ENCODE results near the gene C1GALT1. TPM values are rescaled to one million over a fixed set of nuclear protein-coding genes. Genes with fewer than 3 reads are reported as not detected.

C1GALT1 gene
- total RNA-seq, 1 experiment from 2014 or later: 81.5 TPM

- H2AK5ac ChIP-seq (ENCODE audit: insufficient read length, low read length): no peak overlapping the region
- no peak overlapping the region for H3K23ac ChIP-seq (ENCODE audit: insufficient read length, low read depth, low read length)
- no peak overlapping the region for H4K8ac ChIP-seq (replicated peaks; ENCODE audit: insufficient read length, low read depth, low read length)
- peaks cover 3 to 20% (median 7%) of the 10 kb centered on the region in 3 experiments; a peak in 6 of 7 replicates for H3K36me3 Mint-ChIP-seq (ENCODE audit: insufficient read depth in 1 of 3, low read depth in 3 of 3)
- no peak overlapping the region for H4K91ac ChIP-seq (ENCODE audit: insufficient read length, low read depth, low read length)
- peaks cover 4% of the 10 kb centered on the region; the same call in 1 of the 2 replicates for H3K4me1 ChIP-seq (ENCODE audit: insufficient read depth, low read length)
- H3K18ac ChIP-seq (ENCODE audit: insufficient read length, low read depth, low read length): no peak overlapping the region
- no peak overlapping the region for H3K14ac ChIP-seq (ENCODE audit: insufficient read depth, low read length)
- WGBS (ENCODE audit: extremely low coverage, insufficient read length, low lambda C conversion rate): no CpG with 5 or more reads among the region's 4 CpGs
- no peak for DNase-seq
- H3K9me3 Mint-ChIP-seq: peaks cover 12 to 18% of the 10 kb centered on the region in 2 experiments
- H3K9me3 ChIP-seq (ENCODE audit: control insufficient read depth, low read depth, low read length): no peaks in the 10 kb centered on the region
- no peak overlapping the region for H3T11ph ChIP-seq (ENCODE audit: low read length)
- no peaks in the 10 kb centered on the region for H3K79me1 ChIP-seq (ENCODE audit: insufficient read depth, low read depth, low read length, poor library complexity, severe bottlenecking)
- H2BK20ac ChIP-seq (ENCODE audit: low read depth, low read length, poor library complexity, severe bottlenecking): no peak overlapping the region
- no peaks in the 10 kb centered on the region for H3K23me2 ChIP-seq (ENCODE audit: insufficient read length, low read depth, low read length, poor library complexity, severe bottlenecking)
- no peak overlapping the region for H2BK15ac ChIP-seq (ENCODE audit: low read depth, low read length)
- no peak for TF ChIP-seq CTCF (conservative IDR thresholded peaks at IDR 0.05)
- no peak overlapping the region for H3K4me2 ChIP-seq (ENCODE audit: insufficient read depth, insufficient read length, low read length)
- H2BK120ac ChIP-seq (ENCODE audit: low read depth, low read length, poor library complexity, severe bottlenecking): no peak overlapping the region
- H3K27me3 ChIP-seq (ENCODE audit: insufficient read depth, low read length): no peaks in the 10 kb centered on the region
- peaks cover 38 to 39% of the 10 kb centered on the region in 2 experiments for H3K4me1 Mint-ChIP-seq
- no peaks in the 10 kb centered on the region for H3K79me2 ChIP-seq (ENCODE audit: insufficient read depth, low read length)
- H3K27ac Mint-ChIP-seq: peak overlapping the region; percentile 15 to 79 (median 17); a peak in 6 of 7 replicates
- H3K4ac ChIP-seq (ENCODE audit: low read depth, low read length): no peak overlapping the region
- peak overlapping the region; percentile 23 for H3K9ac ChIP-seq (ENCODE audit: extremely low read depth, insufficient read length, low read length)
- no peak overlapping the region for H3K4me3 Mint-ChIP-seq
- H3K27me3 Mint-ChIP-seq (ENCODE audit: low read depth): no peaks in the 10 kb centered on the region
- no peak overlapping the region for H3K56ac ChIP-seq (ENCODE audit: insufficient read length, low read depth, low read length)
- H4K5ac ChIP-seq (ENCODE audit: insufficient read length, low read depth, low read length): no peak overlapping the region
- H3K27ac ChIP-seq (ENCODE audit: insufficient read length, low read depth, low read length): no peak overlapping the region
- H2BK12ac ChIP-seq (ENCODE audit: insufficient read length, low read depth, low read length): no peak overlapping the region
- H2AFZ ChIP-seq (ENCODE audit: low read length): no peak overlapping the region
- H4K20me1 ChIP-seq (ENCODE audit: control insufficient read depth, insufficient read depth, insufficient read length): no peaks in the 10 kb centered on the region
- no peak overlapping the region for H2BK5ac ChIP-seq (ENCODE audit: insufficient read length, low read length)
Observed at GRCh38 chr7:7176406-7177043, 5.8 kb upstream of the C1GALT1 start.
